ENCODE results near the gene RAB3C. TPM values are rescaled to one million over a fixed set of nuclear protein-coding genes. Genes with fewer than 3 reads are reported as not detected.

RAB3C gene
- total RNA-seq, 2 experiments from 2014 or later, result not detected

GRCh38 chr5:58886315-58887207 lies 303.7 kb downstream of the RAB3C start:
- peaks cover 0 to 4% of the 10 kb centered on the region in 2 experiments for H3K27me3 ChIP-seq (ENCODE audit: control insufficient read depth in 1 of 2, insufficient read depth in 2 of 2, low read length in 2 of 2)
- DNase-seq (peak; percentile 36 to 83 (median 52)), ATAC-seq (ENCODE audit: poor library complexity) (peak; percentile 81)
- Mint-ChIP-seq H3K36me3 (ENCODE audit: low read depth) (no peaks in the 10 kb centered on the region), H3K9me3 (no peaks in the 10 kb centered on the region), H3K27ac (no peak overlapping the region), H3K4me3 (no peak overlapping the region), H3K27me3 (peaks cover 5% of the 10 kb centered on the region), H3K4me1 (ENCODE audit: low read depth) (peaks cover 32% of the 10 kb centered on the region)
- no peak overlapping the region for H3K27ac ChIP-seq (ENCODE audit: low read depth in 1 of 2, low read length in 2 of 2)
- TF ChIP-seq, protein P1, sequence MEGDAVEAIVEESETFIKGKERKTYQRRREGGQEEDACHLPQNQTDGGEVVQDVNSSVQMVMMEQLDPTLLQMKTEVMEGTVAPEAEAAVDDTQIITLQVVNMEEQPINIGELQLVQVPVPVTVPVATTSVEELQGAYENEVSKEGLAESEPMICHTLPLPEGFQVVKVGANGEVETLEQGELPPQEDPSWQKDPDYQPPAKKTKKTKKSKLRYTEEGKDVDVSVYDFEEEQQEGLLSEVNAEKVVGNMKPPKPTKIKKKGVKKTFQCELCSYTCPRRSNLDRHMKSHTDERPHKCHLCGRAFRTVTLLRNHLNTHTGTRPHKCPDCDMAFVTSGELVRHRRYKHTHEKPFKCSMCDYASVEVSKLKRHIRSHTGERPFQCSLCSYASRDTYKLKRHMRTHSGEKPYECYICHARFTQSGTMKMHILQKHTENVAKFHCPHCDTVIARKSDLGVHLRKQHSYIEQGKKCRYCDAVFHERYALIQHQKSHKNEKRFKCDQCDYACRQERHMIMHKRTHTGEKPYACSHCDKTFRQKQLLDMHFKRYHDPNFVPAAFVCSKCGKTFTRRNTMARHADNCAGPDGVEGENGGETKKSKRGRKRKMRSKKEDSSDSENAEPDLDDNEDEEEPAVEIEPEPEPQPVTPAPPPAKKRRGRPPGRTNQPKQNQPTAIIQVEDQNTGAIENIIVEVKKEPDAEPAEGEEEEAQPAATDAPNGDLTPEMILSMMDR (IDR thresholded peaks at IDR 0.05), result peak; percentile 92
- H3K9me3 ChIP-seq (ENCODE audit: control insufficient read depth in 1 of 2, insufficient read depth in 1 of 2, low read length in 2 of 2), result no peaks in the 10 kb centered on the region
- intact Hi-C loops (cut with DNase I, micrococcal nuclease), result loop anchor here (1.0 to 5.0 kb wide), 5 partner anchors 241 to 494 kb away; no protein-coding TSS in a partner anchor
- H3K4me3 ChIP-seq (ENCODE audit: low read length), result no peak overlapping the region
- H3K36me3 ChIP-seq (ENCODE audit: insufficient read depth, low read length), result no peaks in the 10 kb centered on the region
- ChIA-PET CTCF (interaction anchor here (0.6 to 2.4 kb wide), 18 partner anchors 11 to 494 kb away, joined by 3 to 17 read pairs (median 4); no protein-coding TSS in a partner anchor), POLR2A (interaction anchor here (0.5 to 1.0 kb wide), 2 partner anchors 11 to 153 kb away, joined by 3 read pairs; no protein-coding TSS in a partner anchor)
- peaks cover 20% of the 10 kb centered on the region for H3K4me1 ChIP-seq (ENCODE audit: insufficient read depth, low read length)

DNA sequence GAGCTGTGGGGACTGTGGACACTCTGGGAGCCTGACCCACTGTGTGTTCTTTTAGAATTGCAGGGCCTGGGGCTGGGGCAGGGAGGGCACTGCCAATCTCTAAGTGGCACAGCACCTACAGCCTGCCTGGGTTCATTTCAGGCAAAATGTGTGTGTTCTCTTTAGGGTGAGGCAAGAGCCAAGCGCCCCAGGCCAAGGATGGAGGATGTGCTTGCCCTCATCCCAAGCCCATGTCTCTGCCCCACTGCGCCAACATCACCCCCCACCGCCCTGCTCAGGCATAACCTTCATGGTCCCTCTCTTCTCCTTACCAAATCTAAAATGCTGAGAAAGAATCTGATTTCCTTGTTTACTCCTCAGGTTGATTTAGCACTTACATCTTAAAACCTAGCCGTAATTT lies 304.4 kb downstream of the RAB3C start:
- peaks cover 22% of the 10 kb centered on the region for H3K4me1 ChIP-seq (ENCODE audit: insufficient read depth, low read length)
- H3K4me1 Mint-ChIP-seq (ENCODE audit: low read depth), result peaks cover 35% of the 10 kb centered on the region
- H3K27me3 ChIP-seq (ENCODE audit: control insufficient read depth in 1 of 2, insufficient read depth in 2 of 2, low read length in 2 of 2), result peaks cover 0 to 2% of the 10 kb centered on the region in 2 experiments
- ATAC-seq (ENCODE audit: poor library complexity) (no peak), DNase-seq (peak in 2 of 14 experiments; percentile 8 to 9)
- H3K36me3 ChIP-seq (ENCODE audit: insufficient read depth, low read length), result no peaks in the 10 kb centered on the region
- CTCF ChIA-PET, result interaction anchor here (0.9 to 2.4 kb wide), 10 partner anchors 10 to 300 kb away, joined by 3 to 17 read pairs (median 5); no protein-coding TSS in a partner anchor
- no peaks in the 10 kb centered on the region for H3K9me3 Mint-ChIP-seq
- no peak overlapping the region for H3K27ac ChIP-seq (ENCODE audit: low read depth in 1 of 2, low read length in 2 of 2)
- no peak overlapping the region for H3K4me3 Mint-ChIP-seq
- POLR2A ChIA-PET, result interaction anchor here (1.0 kb wide), 2 partner anchors 152 to 287 kb away, joined by 3 to 4 read pairs; no protein-coding TSS in a partner anchor
- H3K9me3 ChIP-seq (ENCODE audit: control insufficient read depth in 1 of 2, insufficient read depth in 1 of 2, low read length in 2 of 2), result no peaks in the 10 kb centered on the region
- H3K27ac Mint-ChIP-seq, result no peak overlapping the region
- H3K36me3 Mint-ChIP-seq (ENCODE audit: low read depth), result no peaks in the 10 kb centered on the region
- intact Hi-C loops (cut with DNase I, micrococcal nuclease), result loop anchor here (2.0 to 5.0 kb wide), 4 partner anchors 240 to 493 kb away; no protein-coding TSS in a partner anchor
- H3K4me3 ChIP-seq (ENCODE audit: low read length), result no peak overlapping the region
- TF ChIP-seq, protein P1 (IDR thresholded peaks at IDR 0.05), result no peak
- H3K27me3 Mint-ChIP-seq, result peaks cover 5% of the 10 kb centered on the region

- DNase-seq (peak in 3 of 14 experiments; percentile 10 to 22 (median 15)), ATAC-seq (ENCODE audit: poor library complexity) (no peak)
- ChIA-PET POLR2A (interaction anchor here (0.5 to 1.0 kb wide), 2 partner anchors 151 to 286 kb away, joined by 3 to 4 read pairs; no protein-coding TSS in a partner anchor), CTCF (interaction anchor here (1.5 to 2.4 kb wide), 2 partner anchors 13 to 240 kb away, joined by 6 to 8 read pairs; no protein-coding TSS in a partner anchor)
- peaks cover 4% of the 10 kb centered on the region for H3K27me3 Mint-ChIP-seq
- TF ChIP-seq, protein P1 (IDR thresholded peaks at IDR 0.05), result no peak
- H3K9me3 ChIP-seq (ENCODE audit: control insufficient read depth in 1 of 2, insufficient read depth in 1 of 2, low read length in 2 of 2), result no peaks in the 10 kb centered on the region
- H3K27ac ChIP-seq (ENCODE audit: low read depth in 1 of 2, low read length in 2 of 2), result no peak overlapping the region
- peaks cover 35% of the 10 kb centered on the region for H3K4me1 Mint-ChIP-seq (ENCODE audit: low read depth)
- H3K36me3 Mint-ChIP-seq (ENCODE audit: low read depth), result no peaks in the 10 kb centered on the region
- intact Hi-C loops (cut with DNase I, micrococcal nuclease), result loop anchor here (2.0 to 5.0 kb wide), 4 partner anchors 239 to 493 kb away; no protein-coding TSS in a partner anchor
- peaks cover 22% of the 10 kb centered on the region for H3K4me1 ChIP-seq (ENCODE audit: insufficient read depth, low read length)
- H3K27me3 ChIP-seq (ENCODE audit: control insufficient read depth in 1 of 2, insufficient read depth in 2 of 2, low read length in 2 of 2), result no peaks in the 10 kb centered on the region
- no peak overlapping the region for H3K4me3 Mint-ChIP-seq
- H3K27ac Mint-ChIP-seq, result no peak overlapping the region
- no peaks in the 10 kb centered on the region for H3K36me3 ChIP-seq (ENCODE audit: insufficient read depth, low read length)
- no peaks in the 10 kb centered on the region for H3K9me3 Mint-ChIP-seq
- no peak overlapping the region for H3K4me3 ChIP-seq (ENCODE audit: low read length)
Measured at GRCh38 chr5:58887721-58888409, 305.0 kb downstream of the RAB3C start.

All from CD4-positive, alpha-beta T cell (primary cell).